Gastrocnemius medialis (tissue), 4 donors: Measurements from ENCODE around the gene CPE.

ENCODE experiments used
- POLR2A ChIP-seq, 2 donors: fragments of 450-650 bp; IDR thresholded peaks; one replicate each; pipeline ENCODE4 v1.6.1; 2017; ENCODE audit warnings: antibody characterized with exemption in 2 of 2, mild to moderate bottlenecking in 2 of 2, moderate library complexity in 2 of 2
- TF ChIP-seq, protein P1 (sequence below), 5 experiments: fragments of 450-650 bp in 3 of 5; fragments of 200-600 bp in 2 of 5; sonication (generic) in 2 of 5; IDR thresholded peaks in 4 of 5; conservative IDR thresholded peaks in 1 of 5; 1 replicate in 4 of 5; 2 replicates in 1 of 5; pipeline ENCODE4 v1.5.1; 2016 to 2019; ENCODE audit warnings: antibody characterized with exemption in 5 of 5, mild to moderate bottlenecking in 3 of 5, moderate library complexity in 3 of 5

DNA sequence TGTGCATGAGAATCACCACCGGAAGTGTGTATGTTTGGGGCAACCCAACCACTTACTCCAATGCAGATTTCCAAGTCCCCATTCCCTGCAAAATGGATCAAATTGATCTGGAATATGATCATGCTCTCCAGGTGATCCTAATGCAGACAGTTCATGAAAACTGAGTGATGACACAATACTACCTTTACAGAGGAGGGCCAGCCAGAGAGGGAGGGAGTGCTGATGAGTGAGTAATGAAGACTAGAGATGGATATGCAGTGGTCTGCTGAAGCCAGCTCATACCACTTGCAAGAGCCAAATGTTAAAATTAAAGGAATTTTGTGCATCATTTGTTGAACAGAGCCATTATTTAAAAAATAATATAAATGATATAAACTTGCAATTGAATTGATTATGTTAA, 10.2 kb upstream of the CPE start:
- TF ChIP-seq, protein P1, sequence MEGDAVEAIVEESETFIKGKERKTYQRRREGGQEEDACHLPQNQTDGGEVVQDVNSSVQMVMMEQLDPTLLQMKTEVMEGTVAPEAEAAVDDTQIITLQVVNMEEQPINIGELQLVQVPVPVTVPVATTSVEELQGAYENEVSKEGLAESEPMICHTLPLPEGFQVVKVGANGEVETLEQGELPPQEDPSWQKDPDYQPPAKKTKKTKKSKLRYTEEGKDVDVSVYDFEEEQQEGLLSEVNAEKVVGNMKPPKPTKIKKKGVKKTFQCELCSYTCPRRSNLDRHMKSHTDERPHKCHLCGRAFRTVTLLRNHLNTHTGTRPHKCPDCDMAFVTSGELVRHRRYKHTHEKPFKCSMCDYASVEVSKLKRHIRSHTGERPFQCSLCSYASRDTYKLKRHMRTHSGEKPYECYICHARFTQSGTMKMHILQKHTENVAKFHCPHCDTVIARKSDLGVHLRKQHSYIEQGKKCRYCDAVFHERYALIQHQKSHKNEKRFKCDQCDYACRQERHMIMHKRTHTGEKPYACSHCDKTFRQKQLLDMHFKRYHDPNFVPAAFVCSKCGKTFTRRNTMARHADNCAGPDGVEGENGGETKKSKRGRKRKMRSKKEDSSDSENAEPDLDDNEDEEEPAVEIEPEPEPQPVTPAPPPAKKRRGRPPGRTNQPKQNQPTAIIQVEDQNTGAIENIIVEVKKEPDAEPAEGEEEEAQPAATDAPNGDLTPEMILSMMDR (IDR thresholded peaks at IDR 0.05 in 4 of 5, conservative IDR thresholded peaks at IDR 0.05 in 1 of 5) = no peak
- TF ChIP-seq POLR2A (IDR thresholded peaks at IDR 0.05) = no peak
